ENCODE measurements around the gene SLC12A7. TPM values are rescaled to one million over a fixed set of nuclear protein-coding genes. Genes with fewer than 3 reads are reported as not detected.

Gene SLC12A7
- total RNA-seq, 5 donors from 2014 or later (not counting 1 experiment from before 2014, with no cell fraction given), result 33.7 to 97.4 (median 41.2) TPM

DNA sequence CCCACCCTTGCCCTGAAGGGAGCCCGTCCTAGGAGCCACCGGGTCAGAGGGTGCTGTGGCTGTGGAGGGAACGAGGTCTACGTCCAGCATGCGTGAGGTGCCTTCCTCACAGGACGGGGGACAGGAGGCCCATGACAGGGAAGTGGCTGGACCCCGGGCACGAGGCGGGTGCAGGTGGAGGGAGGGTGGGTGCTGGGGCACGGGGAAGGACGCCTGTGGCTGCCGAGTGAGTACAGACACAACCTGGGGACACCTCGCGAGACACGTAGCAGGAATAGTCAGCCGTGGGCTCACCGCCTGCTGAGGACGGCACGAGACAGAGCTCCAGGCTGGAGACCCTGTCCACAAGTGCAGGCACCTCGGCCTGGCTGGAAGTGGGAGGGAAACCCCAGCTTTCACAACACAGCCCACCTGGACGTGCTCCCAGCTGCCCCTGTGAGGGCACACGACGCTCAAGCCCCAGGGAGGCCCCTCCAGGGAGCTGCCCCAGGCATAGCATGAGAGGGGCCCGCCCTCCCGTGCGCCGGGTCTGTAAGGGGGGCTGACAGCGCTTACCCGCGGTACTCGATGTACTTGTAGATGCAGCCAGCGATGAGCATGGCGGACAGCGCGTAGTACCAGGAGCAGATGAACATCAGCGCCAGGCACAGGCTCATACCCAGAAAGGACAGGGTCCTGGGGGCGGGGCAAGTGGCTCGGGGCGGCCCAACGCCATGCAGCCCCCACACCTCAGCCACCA lies 36.9 kb downstream of the SLC12A7 start:
- Histone ChIP-seq H3K4me3 (ENCODE audit: control insufficient read depth in 1 of 2, extremely low read depth in 1 of 2, low read length in 1 of 2) (no peak overlapping the region), H3K27me3 (replicated peaks in 1 of 2; ENCODE audit: control insufficient read depth in 2 of 2, extremely low read depth in 1 of 2, insufficient read depth in 2 of 2, low read length in 1 of 2) (no peaks in the 10 kb centered on the region), H3K36me3 (ENCODE audit: control insufficient read depth in 2 of 2, extremely low read depth in 1 of 2, insufficient read depth in 1 of 2, low read length in 1 of 2) (peaks cover 2 to 19% of the 10 kb centered on the region in 2 donors), H3K27ac (ENCODE audit: low read length) (no peak overlapping the region), H3K4me1 (ENCODE audit: control insufficient read depth in 1 of 2, extremely low read depth in 1 of 2, insufficient read depth in 2 of 2, low read length in 2 of 2) (no peaks in the 10 kb centered on the region), H3K9me3 (no peaks in the 10 kb centered on the region)
- H3K36me3 Mint-ChIP-seq, result peaks cover 4% of the 10 kb centered on the region
- no peaks in the 10 kb centered on the region for H3K4me1 Mint-ChIP-seq
- ATAC-seq (replicated peaks in 1 of 4), result no peak
- ChIA-PET CTCF (no interaction called here), POLR2A (no interaction called here)
- H3K4me3 Mint-ChIP-seq, result no peak overlapping the region
- DNase-seq, result no peak
- no peaks in the 10 kb centered on the region for H3K27me3 Mint-ChIP-seq
- 92% methylated on average over 40 of the region's 40 CpGs for WGBS (ENCODE audit: insufficient coverage)
- no peaks in the 10 kb centered on the region for H3K9me3 Mint-ChIP-seq
- no peak overlapping the region for H3K27ac Mint-ChIP-seq

DNA sequence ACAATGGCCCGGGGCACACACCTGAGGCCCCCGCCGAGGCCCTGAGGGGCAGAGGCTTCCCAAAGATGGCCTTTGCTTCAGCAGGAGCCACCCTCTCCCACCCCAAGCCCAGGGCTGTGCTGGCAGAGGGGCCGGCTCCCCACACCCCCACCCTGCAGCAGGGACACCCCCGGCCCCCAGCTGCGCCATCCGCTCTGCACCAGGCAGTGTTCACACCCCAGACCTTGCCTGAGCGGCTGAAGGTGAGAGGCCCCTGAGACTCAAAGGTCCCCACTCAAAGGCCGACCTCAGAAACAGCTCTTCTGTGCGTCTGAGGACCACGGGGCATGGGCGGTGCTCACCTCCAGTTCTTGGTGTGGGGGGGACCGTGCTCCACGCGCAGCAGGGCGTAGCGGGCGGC lies 37.6 kb downstream of the SLC12A7 start:
- Mint-ChIP-seq H3K4me3 (no peak overlapping the region), H3K4me1 (no peaks in the 10 kb centered on the region), H3K9me3 (no peaks in the 10 kb centered on the region), H3K27ac (no peak overlapping the region), H3K27me3 (no peaks in the 10 kb centered on the region), H3K36me3 (peaks cover 4% of the 10 kb centered on the region)
- Histone ChIP-seq H3K27ac (ENCODE audit: low read length) (no peak overlapping the region), H3K36me3 (ENCODE audit: control insufficient read depth in 2 of 2, extremely low read depth in 1 of 2, insufficient read depth in 1 of 2, low read length in 1 of 2) (peaks cover 4 to 26% of the 10 kb centered on the region in 2 donors), H3K27me3 (replicated peaks in 1 of 2; ENCODE audit: control insufficient read depth in 2 of 2, extremely low read depth in 1 of 2, insufficient read depth in 2 of 2, low read length in 1 of 2) (no peaks in the 10 kb centered on the region), H3K9me3 (no peaks in the 10 kb centered on the region), H3K4me3 (ENCODE audit: control insufficient read depth in 1 of 2, extremely low read depth in 1 of 2, low read length in 1 of 2) (no peak overlapping the region), H3K4me1 (ENCODE audit: control insufficient read depth in 1 of 2, extremely low read depth in 1 of 2, insufficient read depth in 2 of 2, low read length in 2 of 2) (no peaks in the 10 kb centered on the region)
- POLR2A ChIA-PET, result no interaction called here
- 96% methylated on average over 11 of the region's 18 CpGs for WGBS (ENCODE audit: insufficient coverage)
- ATAC-seq (replicated peaks in 1 of 4), result no peak
- CTCF ChIA-PET, result no interaction called here
- DNase-seq, result no peak

- Mint-ChIP-seq H3K27ac (no peak overlapping the region), H3K4me1 (no peaks in the 10 kb centered on the region), H3K4me3 (no peak overlapping the region), H3K27me3 (no peaks in the 10 kb centered on the region), H3K9me3 (no peaks in the 10 kb centered on the region), H3K36me3 (peaks cover 4% of the 10 kb centered on the region)
- no peaks in the 10 kb centered on the region for H3K9me3 ChIP-seq
- H3K27ac ChIP-seq (ENCODE audit: low read length), result no peak overlapping the region
- H3K27me3 ChIP-seq (replicated peaks in 1 of 2; ENCODE audit: control insufficient read depth in 2 of 2, extremely low read depth in 1 of 2, insufficient read depth in 2 of 2, low read length in 1 of 2), result no peaks in the 10 kb centered on the region
- no peak overlapping the region for H3K4me3 ChIP-seq (ENCODE audit: control insufficient read depth in 1 of 2, extremely low read depth in 1 of 2, low read length in 1 of 2)
- POLR2A ChIA-PET, result no interaction called here
- ATAC-seq (replicated peaks in 1 of 4) (no peak), DNase-seq (no peak)
- H3K4me1 ChIP-seq (ENCODE audit: control insufficient read depth in 1 of 2, extremely low read depth in 1 of 2, insufficient read depth in 2 of 2, low read length in 2 of 2), result no peaks in the 10 kb centered on the region
- CTCF ChIA-PET, result interaction anchor here in 1 of 2 donors (0.5 kb wide), 1 partner anchor 71 kb away, joined by 6 read pairs; no protein-coding TSS in a partner anchor
- 93% methylated on average over 43 of the region's 46 CpGs for WGBS (ENCODE audit: insufficient coverage)
- H3K36me3 ChIP-seq (ENCODE audit: control insufficient read depth in 2 of 2, extremely low read depth in 1 of 2, insufficient read depth in 1 of 2, low read length in 1 of 2), result peaks cover 2 to 25% of the 10 kb centered on the region in 2 donors
Measured at GRCh38 chr5:1073239-1074102, 38.4 kb downstream of the SLC12A7 start.

DNA sequence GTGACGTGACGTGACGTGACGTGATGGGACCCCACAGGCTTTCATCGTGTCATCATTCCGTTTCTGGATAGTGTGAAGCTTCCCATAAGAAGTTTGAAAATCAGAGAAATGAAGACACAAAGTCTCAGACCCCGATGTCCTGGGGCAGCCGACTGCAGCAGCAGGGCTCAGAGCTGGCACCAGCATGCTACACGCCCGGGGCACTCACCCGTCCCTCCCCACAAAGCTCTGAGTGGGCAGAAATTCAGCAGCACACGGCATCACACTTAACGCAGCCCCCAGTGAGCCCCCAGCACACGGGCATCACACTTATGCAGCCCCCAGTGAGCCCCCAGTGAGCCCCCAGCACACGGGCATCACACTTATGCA lies 42.2 kb downstream of the SLC12A7 start:
- no peak overlapping the region for H3K4me3 ChIP-seq (ENCODE audit: control insufficient read depth in 1 of 2, extremely low read depth in 1 of 2, low read length in 1 of 2)
- no peaks in the 10 kb centered on the region for H3K27me3 ChIP-seq (replicated peaks in 1 of 2; ENCODE audit: control insufficient read depth in 2 of 2, extremely low read depth in 1 of 2, insufficient read depth in 2 of 2, low read length in 1 of 2)
- H3K27ac ChIP-seq (ENCODE audit: low read length), result no peak overlapping the region
- peaks cover 2 to 14% of the 10 kb centered on the region in 2 donors for H3K36me3 ChIP-seq (ENCODE audit: control insufficient read depth in 2 of 2, extremely low read depth in 1 of 2, insufficient read depth in 1 of 2, low read length in 1 of 2)
- Mint-ChIP-seq H3K4me1 (no peaks in the 10 kb centered on the region), H3K4me3 (no peak overlapping the region), H3K36me3 (peaks cover 5% of the 10 kb centered on the region), H3K9me3 (no peaks in the 10 kb centered on the region), H3K27me3 (no peaks in the 10 kb centered on the region), H3K27ac (no peak overlapping the region)
- WGBS (ENCODE audit: insufficient coverage), result 94% methylated on average over 6 of the region's 15 CpGs
- ATAC-seq (replicated peaks in 1 of 4), result no peak
- H3K9me3 ChIP-seq, result no peaks in the 10 kb centered on the region
- ChIA-PET POLR2A (no interaction called here), CTCF (no interaction called here)
- DNase-seq, result no peak
- H3K4me1 ChIP-seq (ENCODE audit: control insufficient read depth in 1 of 2, extremely low read depth in 1 of 2, insufficient read depth in 2 of 2, low read length in 2 of 2), result no peaks in the 10 kb centered on the region

DNA sequence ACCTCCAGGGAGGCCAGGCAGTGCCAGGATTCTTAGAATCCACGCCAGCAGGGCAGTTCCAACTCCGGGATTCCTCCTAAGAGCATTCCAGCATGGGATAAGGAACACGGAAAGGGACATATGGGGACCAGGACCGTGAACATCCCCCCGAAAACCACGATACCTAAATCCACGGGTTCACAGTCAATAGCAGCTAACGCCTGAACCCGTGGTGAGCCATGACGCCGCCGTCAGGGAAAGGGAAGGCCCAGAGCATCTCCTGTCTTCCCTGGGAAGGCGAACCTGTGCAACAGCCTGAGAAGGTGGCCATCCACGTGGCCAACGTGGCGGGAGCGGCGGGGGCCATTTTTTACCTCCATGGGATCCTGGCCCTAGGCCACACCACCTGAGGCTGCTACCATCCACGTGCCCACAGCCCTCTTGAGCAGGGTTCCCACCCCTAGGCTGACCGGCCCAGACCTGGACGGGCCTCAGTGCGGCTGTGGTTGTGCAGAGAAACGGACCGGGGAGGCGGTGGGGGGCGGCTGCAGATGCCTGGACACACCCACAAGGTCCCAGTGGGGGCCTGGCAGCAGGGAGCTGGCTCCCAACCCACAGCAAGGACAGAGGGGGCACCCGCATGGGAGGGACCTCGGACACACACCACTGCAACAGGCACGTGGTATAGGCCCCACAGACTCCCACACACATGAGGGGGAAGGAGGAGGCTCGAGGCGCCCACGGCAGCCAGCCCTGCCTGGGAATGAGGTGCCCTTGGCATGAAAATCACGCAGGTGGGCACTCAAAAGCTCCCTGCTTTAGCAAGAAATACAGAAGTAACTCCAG lies 42.8 kb downstream of the SLC12A7 start:
- Histone ChIP-seq H3K9me3 (no peaks in the 10 kb centered on the region), H3K4me3 (ENCODE audit: control insufficient read depth in 1 of 2, extremely low read depth in 1 of 2, low read length in 1 of 2) (no peak overlapping the region), H3K36me3 (ENCODE audit: control insufficient read depth in 2 of 2, extremely low read depth in 1 of 2, insufficient read depth in 1 of 2, low read length in 1 of 2) (peaks cover 2 to 9% of the 10 kb centered on the region in 2 donors), H3K4me1 (ENCODE audit: control insufficient read depth in 1 of 2, extremely low read depth in 1 of 2, insufficient read depth in 2 of 2, low read length in 2 of 2) (no peaks in the 10 kb centered on the region), H3K27ac (ENCODE audit: low read length) (no peak overlapping the region), H3K27me3 (replicated peaks in 1 of 2; ENCODE audit: control insufficient read depth in 2 of 2, extremely low read depth in 1 of 2, insufficient read depth in 2 of 2, low read length in 1 of 2) (no peaks in the 10 kb centered on the region)
- Mint-ChIP-seq H3K9me3 (no peaks in the 10 kb centered on the region), H3K27ac (no peak overlapping the region), H3K36me3 (peaks cover 5% of the 10 kb centered on the region), H3K27me3 (no peaks in the 10 kb centered on the region), H3K4me3 (no peak overlapping the region), H3K4me1 (no peaks in the 10 kb centered on the region)
- ChIA-PET CTCF (no interaction called here), POLR2A (no interaction called here)
- ATAC-seq (replicated peaks in 1 of 4) (no peak), DNase-seq (no peak)
- 96% methylated on average over 27 of the region's 33 CpGs for WGBS (ENCODE audit: insufficient coverage)

- Mint-ChIP-seq H3K9me3 (no peaks in the 10 kb centered on the region), H3K4me3 (no peak overlapping the region), H3K36me3 (peaks cover 5% of the 10 kb centered on the region), H3K4me1 (no peaks in the 10 kb centered on the region), H3K27ac (no peak overlapping the region), H3K27me3 (no peaks in the 10 kb centered on the region)
- no peaks in the 10 kb centered on the region for H3K4me1 ChIP-seq (ENCODE audit: control insufficient read depth in 1 of 2, extremely low read depth in 1 of 2, insufficient read depth in 2 of 2, low read length in 2 of 2)
- DNase-seq (no peak), ATAC-seq (replicated peaks in 1 of 4) (no peak)
- no peaks in the 10 kb centered on the region for H3K9me3 ChIP-seq
- ChIA-PET POLR2A (no interaction called here), CTCF (no interaction called here)
- no peak overlapping the region for H3K27ac ChIP-seq (ENCODE audit: low read length)
- no peaks in the 10 kb centered on the region for H3K27me3 ChIP-seq (replicated peaks in 1 of 2; ENCODE audit: control insufficient read depth in 2 of 2, extremely low read depth in 1 of 2, insufficient read depth in 2 of 2, low read length in 1 of 2)
- H3K4me3 ChIP-seq (ENCODE audit: control insufficient read depth in 1 of 2, extremely low read depth in 1 of 2, low read length in 1 of 2), result no peak overlapping the region
- WGBS (ENCODE audit: insufficient coverage), result 93% methylated on average over 29 of the region's 34 CpGs
- H3K36me3 ChIP-seq (ENCODE audit: control insufficient read depth in 2 of 2, extremely low read depth in 1 of 2, insufficient read depth in 1 of 2, low read length in 1 of 2), result peaks cover 2 to 9% of the 10 kb centered on the region in 2 donors
Measured at GRCh38 chr5:1068204-1068894, 43.5 kb downstream of the SLC12A7 start.
